ENCODE results near the gene NHERF1.

DNA sequence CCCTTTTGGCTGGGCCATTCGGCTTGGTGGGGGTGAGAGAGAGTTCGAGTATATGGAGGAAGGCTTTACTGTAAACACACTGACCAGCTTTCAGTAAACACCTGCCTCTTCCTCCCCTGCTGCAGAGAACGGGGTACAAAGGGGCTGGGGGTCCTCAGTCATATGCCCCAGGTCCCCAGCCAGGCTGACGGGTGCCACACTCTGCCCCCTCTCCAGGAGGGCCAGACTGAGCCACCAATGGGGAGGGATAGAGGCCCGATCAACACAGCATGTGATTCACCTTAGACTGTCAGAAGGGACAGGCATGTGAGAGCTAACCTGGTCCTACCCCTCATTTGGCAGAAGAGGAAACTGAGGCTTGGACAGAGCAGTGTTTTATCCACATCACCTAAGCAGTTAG, 13.0 kb downstream of the NHERF1 start:
- TF ChIP-seq, protein P1, sequence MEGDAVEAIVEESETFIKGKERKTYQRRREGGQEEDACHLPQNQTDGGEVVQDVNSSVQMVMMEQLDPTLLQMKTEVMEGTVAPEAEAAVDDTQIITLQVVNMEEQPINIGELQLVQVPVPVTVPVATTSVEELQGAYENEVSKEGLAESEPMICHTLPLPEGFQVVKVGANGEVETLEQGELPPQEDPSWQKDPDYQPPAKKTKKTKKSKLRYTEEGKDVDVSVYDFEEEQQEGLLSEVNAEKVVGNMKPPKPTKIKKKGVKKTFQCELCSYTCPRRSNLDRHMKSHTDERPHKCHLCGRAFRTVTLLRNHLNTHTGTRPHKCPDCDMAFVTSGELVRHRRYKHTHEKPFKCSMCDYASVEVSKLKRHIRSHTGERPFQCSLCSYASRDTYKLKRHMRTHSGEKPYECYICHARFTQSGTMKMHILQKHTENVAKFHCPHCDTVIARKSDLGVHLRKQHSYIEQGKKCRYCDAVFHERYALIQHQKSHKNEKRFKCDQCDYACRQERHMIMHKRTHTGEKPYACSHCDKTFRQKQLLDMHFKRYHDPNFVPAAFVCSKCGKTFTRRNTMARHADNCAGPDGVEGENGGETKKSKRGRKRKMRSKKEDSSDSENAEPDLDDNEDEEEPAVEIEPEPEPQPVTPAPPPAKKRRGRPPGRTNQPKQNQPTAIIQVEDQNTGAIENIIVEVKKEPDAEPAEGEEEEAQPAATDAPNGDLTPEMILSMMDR (IDR thresholded peaks at IDR 0.05) = no peak
- TF ChIP-seq POLR2A (IDR thresholded peaks at IDR 0.05) (no peak), POLR2AphosphoS5 (IDR thresholded peaks at IDR 0.05) (no peak), EP300 (IDR thresholded peaks at IDR 0.05) (no peak)

All from gastroesophageal sphincter (tissue), 3 donors.